ENCODE data around the gene F2RL1.

The F2RL1 gene

GRCh38 chr5:76874088-76874581 is 55.3 kb downstream of the F2RL1 start:
- H3K27ac ChIP-seq: no peak overlapping the region
- H3K27me3 ChIP-seq: no peaks in the 10 kb centered on the region
- H3K36me3 ChIP-seq: no peaks in the 10 kb centered on the region
- TF ChIP-seq CTCF (IDR thresholded peaks at IDR 0.05): no peak
- H3K4me3 ChIP-seq (ENCODE audit: low read depth in 1 of 2, low read length in 1 of 2): no peak overlapping the region
- H3K4me1 ChIP-seq (ENCODE audit: control insufficient read depth in 1 of 2, insufficient read depth in 1 of 2, low read depth in 1 of 2, low read length in 1 of 2): no peaks in the 10 kb centered on the region
- no peaks in the 10 kb centered on the region for H3K9me3 ChIP-seq

Data from neutrophil (primary cell).